ENCODE data around the gene NDUFA7.
"Not testable (repeated sequence)": the region's sequence is repeated elsewhere in the genome, so short reads cannot be mapped to it uniquely, and the experiment has no call there.

The NDUFA7 gene

DNA sequence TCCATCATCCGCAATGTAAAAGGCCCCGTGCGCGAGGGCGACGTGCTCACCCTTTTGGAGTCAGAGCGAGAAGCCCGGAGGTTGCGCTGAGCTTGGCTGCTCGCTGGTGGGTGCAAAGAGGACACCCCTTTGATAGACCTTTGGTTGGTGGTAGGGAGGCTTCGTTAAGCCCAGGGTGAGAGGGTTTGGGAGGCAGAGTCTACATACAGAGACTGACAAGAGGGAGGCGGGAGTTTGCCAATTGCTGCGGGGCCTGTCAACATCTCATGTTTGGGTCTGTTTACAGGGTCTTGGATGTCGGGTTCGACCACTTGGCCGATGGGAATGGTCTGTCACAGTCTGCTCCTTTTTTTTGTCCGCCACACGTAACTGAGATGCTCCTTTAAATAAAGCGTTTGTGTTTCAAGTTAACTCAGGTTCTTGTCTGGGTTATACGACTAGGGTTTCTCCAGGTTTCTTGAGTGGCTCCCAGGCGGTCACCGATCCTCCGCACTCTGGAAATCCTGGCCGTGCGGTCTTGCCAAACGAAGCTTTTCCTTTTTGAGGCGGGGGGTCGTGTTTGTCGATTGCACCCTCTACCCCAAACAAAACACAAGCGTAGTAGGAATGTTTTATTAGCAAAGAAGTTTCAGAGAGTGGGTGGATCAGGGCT lies 937 bp upstream of the NDUFA7 start:
- TF ChIP-seq, protein P1, sequence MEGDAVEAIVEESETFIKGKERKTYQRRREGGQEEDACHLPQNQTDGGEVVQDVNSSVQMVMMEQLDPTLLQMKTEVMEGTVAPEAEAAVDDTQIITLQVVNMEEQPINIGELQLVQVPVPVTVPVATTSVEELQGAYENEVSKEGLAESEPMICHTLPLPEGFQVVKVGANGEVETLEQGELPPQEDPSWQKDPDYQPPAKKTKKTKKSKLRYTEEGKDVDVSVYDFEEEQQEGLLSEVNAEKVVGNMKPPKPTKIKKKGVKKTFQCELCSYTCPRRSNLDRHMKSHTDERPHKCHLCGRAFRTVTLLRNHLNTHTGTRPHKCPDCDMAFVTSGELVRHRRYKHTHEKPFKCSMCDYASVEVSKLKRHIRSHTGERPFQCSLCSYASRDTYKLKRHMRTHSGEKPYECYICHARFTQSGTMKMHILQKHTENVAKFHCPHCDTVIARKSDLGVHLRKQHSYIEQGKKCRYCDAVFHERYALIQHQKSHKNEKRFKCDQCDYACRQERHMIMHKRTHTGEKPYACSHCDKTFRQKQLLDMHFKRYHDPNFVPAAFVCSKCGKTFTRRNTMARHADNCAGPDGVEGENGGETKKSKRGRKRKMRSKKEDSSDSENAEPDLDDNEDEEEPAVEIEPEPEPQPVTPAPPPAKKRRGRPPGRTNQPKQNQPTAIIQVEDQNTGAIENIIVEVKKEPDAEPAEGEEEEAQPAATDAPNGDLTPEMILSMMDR (IDR thresholded peaks at IDR 0.05; ENCODE audit: borderline replicate concordance, insufficient read depth, low read depth, low read length) = no peak
- H3K4me3 ChIP-seq (ENCODE audit: low read depth, low read length) = peak overlapping the region; percentile 95

DNA sequence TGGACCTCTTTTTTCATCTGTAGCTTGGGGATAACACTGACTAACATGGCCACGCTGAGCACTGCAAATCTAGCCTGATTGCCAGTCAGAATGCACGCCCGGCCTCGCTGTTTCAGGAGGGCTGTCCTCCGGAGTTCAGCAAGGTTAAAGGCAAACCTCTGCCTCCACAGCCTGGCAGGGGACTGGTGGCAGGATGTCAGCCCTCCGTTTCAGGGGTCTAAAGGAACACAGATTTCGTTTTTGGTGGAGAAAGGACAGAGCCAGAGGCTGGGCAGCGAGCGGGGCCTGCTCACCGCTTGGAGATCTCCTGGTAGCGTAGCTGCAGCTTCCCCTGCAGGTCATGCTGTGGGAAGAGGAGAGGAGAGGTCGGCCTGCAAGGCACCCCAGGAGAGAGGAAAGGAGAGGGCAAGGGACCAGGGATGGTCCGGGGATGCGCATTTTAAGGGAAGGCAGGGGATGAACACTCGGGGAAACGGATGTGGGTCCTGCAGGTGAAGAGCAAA lies 560 bp downstream of the NDUFA7 start:
- TF ChIP-seq, protein P1 (IDR thresholded peaks at IDR 0.05; ENCODE audit: borderline replicate concordance, insufficient read depth, low read depth, low read length) = no peak
- peak overlapping the region; percentile 95 for H3K4me3 ChIP-seq (ENCODE audit: low read depth, low read length)

DNA sequence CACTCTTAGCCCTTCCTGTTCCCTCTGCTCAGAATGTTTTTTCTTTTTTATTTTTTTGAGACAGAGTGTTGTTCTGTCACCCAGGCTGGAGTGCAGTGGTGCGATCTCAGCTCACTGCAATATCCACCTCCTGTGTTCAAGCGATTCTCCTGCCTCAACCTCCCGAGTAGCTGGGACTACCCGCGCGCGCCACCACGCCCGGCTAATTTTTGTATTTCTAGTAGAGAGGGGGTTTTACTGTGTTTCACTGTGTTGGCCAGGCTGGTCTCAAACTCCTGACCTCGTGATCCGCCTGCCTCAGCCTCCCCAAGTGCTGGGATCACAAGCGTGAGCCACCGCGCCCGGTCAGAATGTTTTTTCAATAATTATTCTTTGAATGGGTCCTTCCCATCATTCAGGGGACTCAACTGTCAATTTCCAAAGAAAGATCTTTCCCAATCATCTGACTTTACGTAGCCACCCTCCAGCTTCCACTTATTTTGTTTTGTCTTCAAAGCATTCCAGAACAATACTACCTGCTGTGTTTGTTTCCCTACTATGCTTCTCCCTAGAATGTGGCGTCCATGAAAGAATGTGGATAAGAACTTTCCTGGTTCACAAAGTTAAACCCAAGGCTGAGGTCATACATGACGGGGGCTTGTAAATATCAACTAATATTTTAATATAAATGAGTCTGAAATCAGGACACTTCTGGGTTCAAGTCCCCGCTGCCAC lies 1.2 kb downstream of the NDUFA7 start:
- peak overlapping the region; percentile 95 for H3K4me3 ChIP-seq (ENCODE audit: low read depth, low read length)
- TF ChIP-seq, protein P1 (IDR thresholded peaks at IDR 0.05; ENCODE audit: borderline replicate concordance, insufficient read depth, low read depth, low read length) = no peak

DNA sequence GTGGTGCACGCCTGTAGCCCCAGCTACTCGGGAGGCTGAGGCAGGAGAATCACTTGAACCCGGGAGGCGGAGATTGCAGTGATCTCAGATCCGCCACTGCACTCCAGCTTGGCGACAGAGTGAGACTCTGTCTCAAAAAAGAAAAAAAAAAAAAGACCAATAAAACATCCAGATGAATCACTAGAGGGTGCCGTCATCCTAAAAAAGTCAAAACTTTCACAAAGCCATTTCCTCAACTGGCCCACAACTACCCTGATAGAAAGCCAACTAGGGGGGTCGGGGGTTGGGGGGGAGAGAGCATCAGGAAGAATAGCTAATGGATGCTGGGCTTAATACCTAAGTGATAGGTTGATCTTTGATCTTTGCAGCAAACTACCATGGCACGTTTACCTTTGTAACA lies 2.3 kb downstream of the NDUFA7 start:
- H3K4me3 ChIP-seq (ENCODE audit: low read depth, low read length) = not testable (repeated sequence)

DNA sequence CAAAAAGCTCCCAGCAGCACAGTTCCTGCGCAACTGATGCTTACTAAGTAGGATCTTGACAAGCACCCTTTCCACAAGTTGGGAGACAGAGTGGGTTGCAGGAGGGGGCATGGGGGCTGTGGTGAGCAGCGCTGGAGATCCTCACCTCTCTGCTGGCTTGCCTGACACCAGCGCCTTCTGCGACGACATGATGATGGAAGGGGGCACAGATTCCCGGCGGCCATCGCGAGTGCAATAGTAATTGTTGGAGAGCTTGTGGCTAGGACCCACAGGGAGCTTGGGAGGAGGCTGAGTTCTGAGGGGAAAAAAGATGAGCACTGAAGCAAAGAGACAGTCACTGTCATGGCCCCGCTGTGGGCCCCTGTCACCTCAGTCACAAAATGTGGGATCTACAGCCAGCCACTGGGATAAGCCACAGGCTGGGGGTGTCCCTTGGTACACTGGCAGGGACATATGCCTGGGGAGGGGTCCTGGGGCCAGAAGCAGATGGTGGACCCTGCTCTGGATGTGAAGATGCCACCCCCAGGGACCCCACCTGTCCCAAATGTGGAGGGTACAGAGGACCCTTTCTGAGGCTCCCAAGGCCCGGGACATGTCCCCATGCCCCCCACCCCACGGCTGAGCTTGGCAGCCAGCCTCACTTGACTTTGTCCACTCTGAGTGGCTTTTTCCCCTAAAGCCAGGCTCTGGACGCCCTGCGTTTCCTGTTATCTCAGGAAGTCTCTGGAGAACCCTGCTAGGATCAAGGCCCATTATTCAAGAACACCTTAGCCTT lies 4.6 kb downstream of the NDUFA7 start:
- TF ChIP-seq, protein P1 (IDR thresholded peaks at IDR 0.05; ENCODE audit: borderline replicate concordance, insufficient read depth, low read depth, low read length) = no peak
- no peak overlapping the region for H3K4me3 ChIP-seq (ENCODE audit: low read depth, low read length)

DNA sequence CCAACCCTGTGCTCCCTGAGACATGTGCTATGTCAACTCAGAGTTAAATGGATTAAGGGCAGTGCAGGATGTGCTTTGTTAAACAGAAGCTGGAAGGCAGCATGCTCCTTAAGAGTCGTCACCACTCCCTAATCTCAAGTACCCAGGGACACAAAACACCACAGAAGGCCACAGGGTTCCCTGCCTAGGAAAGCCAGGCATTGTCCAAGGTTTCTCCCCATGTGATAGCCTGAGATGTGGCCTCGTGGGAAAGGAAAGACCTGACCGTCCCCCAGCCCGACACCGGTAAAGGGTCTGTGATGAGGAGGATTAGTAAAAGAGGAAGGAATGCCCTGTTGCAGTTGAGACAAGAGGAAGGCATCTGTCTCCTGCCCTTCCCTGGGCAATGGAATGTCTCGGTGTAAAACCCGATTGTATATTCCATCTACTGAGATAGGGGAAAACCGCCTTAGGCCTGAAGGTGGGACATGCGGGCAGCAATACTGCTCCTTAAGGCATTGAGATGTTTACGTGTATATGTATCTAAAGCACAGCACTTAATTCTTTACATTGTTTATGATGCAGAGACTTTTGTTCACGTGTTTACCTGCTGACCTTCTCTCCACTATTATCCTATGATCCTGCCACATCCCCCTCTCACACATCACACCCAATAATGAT lies 6.1 kb downstream of the NDUFA7 start:
- H3K4me3 ChIP-seq (ENCODE audit: low read depth, low read length) = not testable (repeated sequence)

DNA sequence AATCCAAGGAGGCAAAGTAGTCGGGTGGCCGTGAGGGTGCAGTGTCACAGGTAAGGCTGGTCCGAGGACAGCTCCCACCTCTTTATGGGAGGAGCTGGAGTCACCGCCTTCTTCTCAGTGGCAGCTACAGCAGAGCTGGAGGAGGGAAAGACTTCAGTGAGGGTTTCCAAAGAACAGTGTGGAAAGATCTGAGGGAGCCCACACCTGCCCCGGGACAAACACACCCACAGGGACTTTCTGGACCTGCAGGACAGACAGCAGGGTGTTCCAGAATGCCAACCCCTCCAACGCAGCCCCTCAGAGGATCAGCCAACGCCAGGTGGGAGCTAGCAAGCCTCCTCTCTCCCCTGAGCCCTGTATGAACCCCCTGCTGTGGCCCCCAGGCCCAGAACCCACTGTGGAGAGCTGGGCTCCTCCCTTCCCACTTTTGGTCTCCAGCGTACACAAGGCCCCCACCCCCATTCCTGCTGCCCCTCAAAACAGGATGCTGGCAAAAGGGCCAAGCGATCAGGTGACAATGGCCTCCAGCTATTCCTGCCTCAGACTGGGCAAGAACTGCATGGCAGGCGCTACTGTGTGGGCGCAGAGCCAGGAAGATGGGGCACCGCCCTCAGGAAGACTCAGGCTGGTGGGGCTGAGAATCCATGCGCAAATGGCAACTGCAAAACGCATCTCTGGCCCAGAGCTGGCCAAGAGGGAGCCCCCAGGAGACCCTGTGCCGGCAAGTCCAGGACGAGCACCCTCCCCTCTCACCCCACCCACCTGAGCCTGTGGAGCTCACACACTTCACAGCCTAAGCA lies 9.5 kb downstream of the NDUFA7 start:
- H3K4me3 ChIP-seq (ENCODE audit: low read depth, low read length) = no peak overlapping the region
- TF ChIP-seq, protein P1 (IDR thresholded peaks at IDR 0.05; ENCODE audit: borderline replicate concordance, insufficient read depth, low read depth, low read length) = no peak

Data from GM12875 (cell line).